GM12891 (cell line): ENCODE data around the gene MS4A1.

Experiments
- POLR2A ChIP-seq: IDR thresholded peaks from 2 replicates; pipeline ENCODE4 v1.6.1; 2011; ENCODE audit warnings: low read depth, low read length, control low read depth
- POLR2AphosphoS5 ChIP-seq: IDR thresholded peaks from 2 replicates; pipeline ENCODE4 v1.6.1; 2011; ENCODE audit warnings: low read depth, low read length, control low read depth
- POU2F2 ChIP-seq: IDR thresholded peaks from 2 replicates; pipeline ENCODE4 v1.6.1; 2011; ENCODE audit warnings: low read depth, mild to moderate bottlenecking, control low read depth, low read length, moderate library complexity
- SPI1 ChIP-seq: IDR thresholded peaks from 2 replicates; pipeline ENCODE4 v1.6.1; 2011; ENCODE audit warnings: low read depth, low read length, control low read depth
- TAF1 ChIP-seq: IDR thresholded peaks from 2 replicates; pipeline ENCODE4 v1.6.1; 2011; ENCODE audit warnings: low read depth, low read length, control low read depth

GRCh38 chr11:60454212-60454611 is 1.4 kb upstream of the MS4A1 start:
- TF ChIP-seq POLR2A = no peak
- no peak for TF ChIP-seq POLR2AphosphoS5
- TF ChIP-seq TAF1 = no peak
- no peak for TF ChIP-seq SPI1
- TF ChIP-seq POU2F2 = no peak
